Activated B cell treated with CpG ODN at 0.5 μM for 24 hours (primary cell): ENCODE data around the gene ABCA9. TPM values are rescaled to one million over a fixed set of nuclear protein-coding genes. Genes with fewer than 3 reads are reported as not detected.

Source experiments
- ATAC-seq: fragments of 200-7000 bp; cut with Tn5 transposase; one replicate; pipeline ENCODE4 v1.10.0; 2021; ENCODE audit warnings: low read depth, mild to moderate bottlenecking, moderate library complexity
- CTCF ChIA-PET: fragments of 350-600 bp; sonication (Branson Sonifier 250); formaldehyde crosslinking; loops from one replicate; lab custom pipeline; 2021; ENCODE audit warnings: antibody characterized with exemption; lab: Charles Lee
- POLR2A ChIA-PET: fragments of 350-600 bp; sonication (Branson Sonifier 250); formaldehyde crosslinking; loops from one replicate; lab custom pipeline; 2021; ENCODE audit warnings: antibody characterized with exemption; lab: Charles Lee
- DNase-seq: peaks from one replicate; pipeline ENCODE4 v3.0.0; 2022
- H3K27ac Mint-ChIP-seq: one replicate; pipeline ENCODE4 v1.8.0; 2020; ENCODE audit warnings: mixed read lengths
- H3K27me3 Mint-ChIP-seq: one replicate; pipeline ENCODE4 v1.8.0; 2021; ENCODE audit warnings: mixed read lengths
- H3K36me3 Mint-ChIP-seq: one replicate; pipeline ENCODE4 v1.8.0; 2021; ENCODE audit warnings: low read depth, mixed read lengths
- H3K4me1 Mint-ChIP-seq: one replicate; pipeline ENCODE4 v1.8.0; 2021; ENCODE audit warnings: mixed read lengths
- H3K4me3 Mint-ChIP-seq: one replicate; pipeline ENCODE4 v1.8.0; 2020; ENCODE audit warnings: mild to moderate bottlenecking, mixed read lengths
- H3K9me3 Mint-ChIP-seq: one replicate; pipeline ENCODE4 v1.8.0; 2020; ENCODE audit warnings: mixed read lengths
- intact Hi-C: fragments of 100-400 bp; cut with micrococcal nuclease; formaldehyde crosslinking; loops from one replicate; pipeline ENCODE4 v1.15.1; 2024
- total RNA-seq: library from RNA; stranded (reverse); gene quantifications from 2 replicates; pipeline ENCODE4 v1.2.3, GENCODE V29; 2022
- TF ChIP-seq, protein P1 (sequence below): fragments of 200-600 bp; IDR thresholded peaks from one replicate; pipeline ENCODE4 v1.8.0; 2022; ENCODE audit warnings: antibody characterized with exemption, mild to moderate bottlenecking

The ABCA9 gene
- total RNA-seq, 1 donor from 2014 or later = 0.04 TPM

DNA sequence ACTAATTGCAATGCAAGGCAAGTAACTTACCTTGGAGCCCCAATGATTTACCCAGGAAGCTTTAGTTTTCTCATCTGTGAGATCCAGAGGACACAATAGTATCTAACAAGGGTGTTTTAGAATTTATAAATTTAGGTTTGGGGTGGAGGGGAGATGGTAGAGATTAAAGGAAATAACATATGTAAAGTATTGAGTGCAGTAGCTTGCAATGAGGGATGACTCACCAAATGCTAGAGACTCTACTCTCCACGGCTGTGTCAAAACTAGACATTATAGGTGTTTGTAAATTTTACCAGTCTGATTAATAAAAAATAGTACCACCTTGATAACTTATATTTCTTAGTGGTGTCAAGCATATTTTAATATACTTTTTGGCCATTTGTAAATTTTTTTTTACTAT is 3.7 kb upstream of the ABCA9 start:
- peaks cover 28% of the 10 kb centered on the region for H3K4me1 Mint-ChIP-seq
- no peak for ATAC-seq
- H3K27me3 Mint-ChIP-seq = no peaks in the 10 kb centered on the region
- intact Hi-C loops = no loop called here
- POLR2A ChIA-PET = no interaction called here
- H3K9me3 Mint-ChIP-seq = no peaks in the 10 kb centered on the region
- no peak overlapping the region for H3K4me3 Mint-ChIP-seq
- DNase-seq = no peak
- CTCF ChIA-PET = no interaction called here
- TF ChIP-seq, protein P1, sequence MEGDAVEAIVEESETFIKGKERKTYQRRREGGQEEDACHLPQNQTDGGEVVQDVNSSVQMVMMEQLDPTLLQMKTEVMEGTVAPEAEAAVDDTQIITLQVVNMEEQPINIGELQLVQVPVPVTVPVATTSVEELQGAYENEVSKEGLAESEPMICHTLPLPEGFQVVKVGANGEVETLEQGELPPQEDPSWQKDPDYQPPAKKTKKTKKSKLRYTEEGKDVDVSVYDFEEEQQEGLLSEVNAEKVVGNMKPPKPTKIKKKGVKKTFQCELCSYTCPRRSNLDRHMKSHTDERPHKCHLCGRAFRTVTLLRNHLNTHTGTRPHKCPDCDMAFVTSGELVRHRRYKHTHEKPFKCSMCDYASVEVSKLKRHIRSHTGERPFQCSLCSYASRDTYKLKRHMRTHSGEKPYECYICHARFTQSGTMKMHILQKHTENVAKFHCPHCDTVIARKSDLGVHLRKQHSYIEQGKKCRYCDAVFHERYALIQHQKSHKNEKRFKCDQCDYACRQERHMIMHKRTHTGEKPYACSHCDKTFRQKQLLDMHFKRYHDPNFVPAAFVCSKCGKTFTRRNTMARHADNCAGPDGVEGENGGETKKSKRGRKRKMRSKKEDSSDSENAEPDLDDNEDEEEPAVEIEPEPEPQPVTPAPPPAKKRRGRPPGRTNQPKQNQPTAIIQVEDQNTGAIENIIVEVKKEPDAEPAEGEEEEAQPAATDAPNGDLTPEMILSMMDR = no peak
- H3K27ac Mint-ChIP-seq = no peak overlapping the region
- H3K36me3 Mint-ChIP-seq = no peaks in the 10 kb centered on the region

DNA sequence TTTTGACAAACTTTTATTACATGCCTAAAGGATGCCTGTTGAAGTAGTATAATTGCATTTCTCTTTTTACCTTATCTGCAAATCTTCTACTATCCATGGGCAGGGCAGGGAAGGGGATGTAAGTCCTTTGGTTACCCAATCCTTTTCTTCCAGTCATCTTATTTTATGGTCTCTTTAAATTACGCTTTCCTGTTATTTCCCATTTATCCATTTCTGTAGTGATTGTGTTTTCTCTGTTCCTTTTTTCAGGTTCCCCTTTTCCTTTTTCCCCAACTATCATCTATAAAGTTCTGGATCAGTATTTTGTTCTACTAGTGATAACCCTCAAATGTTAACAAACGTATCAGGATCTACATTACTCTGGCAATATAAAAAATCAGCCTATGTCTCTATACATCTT is 3.3 kb upstream of the ABCA9 start:
- Mint-ChIP-seq H3K9me3 (peaks cover 3% of the 10 kb centered on the region), H3K27ac (no peak overlapping the region), H3K4me3 (no peak overlapping the region), H3K27me3 (no peaks in the 10 kb centered on the region), H3K36me3 (no peaks in the 10 kb centered on the region), H3K4me1 (peaks cover 28% of the 10 kb centered on the region)
- TF ChIP-seq, protein P1 = no peak
- DNase-seq (no peak), ATAC-seq (no peak)
- intact Hi-C loops = no loop called here
- CTCF ChIA-PET = no interaction called here
- POLR2A ChIA-PET = no interaction called here

DNA sequence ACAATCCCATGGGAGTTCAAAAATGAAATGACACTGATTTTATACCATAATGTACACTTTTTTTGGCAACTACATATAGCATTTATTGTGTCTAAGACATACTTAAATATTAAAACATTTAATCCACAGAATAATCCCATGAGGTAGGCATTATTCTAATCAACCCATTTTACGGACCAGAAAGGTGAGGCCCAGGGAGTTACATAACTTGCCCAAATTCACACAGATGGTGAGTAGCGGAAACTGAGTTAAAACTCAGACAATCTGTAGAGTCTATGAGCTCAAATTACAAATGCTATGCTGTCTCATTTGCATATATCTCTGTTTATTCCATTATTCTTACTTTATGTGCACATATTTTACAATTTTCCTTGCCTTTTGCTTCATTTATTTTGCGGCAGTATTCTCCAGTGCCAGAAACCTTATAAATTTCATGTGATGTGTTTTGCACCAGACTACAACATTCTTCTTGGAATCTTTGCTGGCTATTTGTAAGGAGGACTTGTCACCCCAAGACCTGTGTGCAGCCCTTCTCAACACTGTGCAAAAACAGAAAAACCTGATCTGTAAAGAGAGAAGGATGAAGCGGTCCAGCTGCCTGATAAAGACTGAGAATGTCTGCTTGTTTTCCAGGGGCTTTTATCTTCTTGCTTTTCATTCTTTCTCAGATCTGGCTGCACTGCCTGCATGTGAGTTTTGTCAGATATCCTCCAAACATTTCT is 2.3 kb upstream of the ABCA9 start:
- POLR2A ChIA-PET = no interaction called here
- Mint-ChIP-seq H3K36me3 (no peaks in the 10 kb centered on the region), H3K4me1 (peaks cover 23% of the 10 kb centered on the region), H3K27ac (no peak overlapping the region), H3K4me3 (no peak overlapping the region), H3K9me3 (peaks cover 4% of the 10 kb centered on the region), H3K27me3 (no peaks in the 10 kb centered on the region)
- CTCF ChIA-PET = no interaction called here
- intact Hi-C loops = no loop called here
- DNase-seq = no peak
- no peak for ATAC-seq
- TF ChIP-seq, protein P1 = no peak

DNA sequence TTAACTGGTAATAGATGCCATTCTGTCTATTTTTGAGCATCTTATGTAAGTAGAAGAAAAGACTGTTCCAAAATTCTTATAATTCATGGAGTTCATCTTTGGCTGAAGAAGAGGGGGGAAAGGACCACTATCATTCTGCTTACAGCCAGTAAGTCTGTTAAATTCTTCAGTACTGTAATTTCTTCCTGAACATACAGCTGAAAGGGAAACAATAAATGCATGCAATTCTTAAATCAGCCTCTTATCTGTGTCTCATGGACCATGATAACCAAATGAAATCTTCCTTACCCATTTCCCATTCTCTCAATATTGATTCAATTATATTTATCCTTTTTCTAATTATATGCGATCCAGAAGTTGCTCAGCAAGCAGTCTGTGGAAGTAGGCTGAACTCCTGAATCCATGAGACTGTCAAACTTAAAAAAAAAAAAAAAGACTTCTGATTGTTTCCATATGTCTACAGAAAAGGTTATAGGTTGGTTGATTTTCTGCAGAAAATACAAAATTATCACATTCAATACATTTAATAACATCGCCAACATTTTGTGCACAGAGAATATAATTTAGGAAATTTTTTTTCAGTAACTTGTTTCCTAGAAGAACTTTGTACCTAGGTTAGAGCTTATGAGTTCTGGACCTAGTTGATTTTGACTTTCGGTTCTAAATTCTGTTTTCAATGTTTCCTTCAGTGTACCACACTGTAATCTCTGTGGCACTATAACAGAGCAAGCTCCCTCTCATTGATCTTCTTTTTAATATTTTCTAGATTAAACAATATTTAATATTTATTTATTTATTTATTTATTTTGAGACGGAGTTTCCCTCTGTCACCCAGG is 1.2 kb upstream of the ABCA9 start:
- Mint-ChIP-seq H3K4me3 (no peak overlapping the region), H3K27ac (no peak overlapping the region), H3K36me3 (no peaks in the 10 kb centered on the region), H3K4me1 (peaks cover 16% of the 10 kb centered on the region), H3K27me3 (no peaks in the 10 kb centered on the region), H3K9me3 (peaks cover 5% of the 10 kb centered on the region)
- DNase-seq = no peak
- intact Hi-C loops = no loop called here
- POLR2A ChIA-PET = no interaction called here
- CTCF ChIA-PET = no interaction called here
- no peak for ATAC-seq
- TF ChIP-seq, protein P1 = no peak

DNA sequence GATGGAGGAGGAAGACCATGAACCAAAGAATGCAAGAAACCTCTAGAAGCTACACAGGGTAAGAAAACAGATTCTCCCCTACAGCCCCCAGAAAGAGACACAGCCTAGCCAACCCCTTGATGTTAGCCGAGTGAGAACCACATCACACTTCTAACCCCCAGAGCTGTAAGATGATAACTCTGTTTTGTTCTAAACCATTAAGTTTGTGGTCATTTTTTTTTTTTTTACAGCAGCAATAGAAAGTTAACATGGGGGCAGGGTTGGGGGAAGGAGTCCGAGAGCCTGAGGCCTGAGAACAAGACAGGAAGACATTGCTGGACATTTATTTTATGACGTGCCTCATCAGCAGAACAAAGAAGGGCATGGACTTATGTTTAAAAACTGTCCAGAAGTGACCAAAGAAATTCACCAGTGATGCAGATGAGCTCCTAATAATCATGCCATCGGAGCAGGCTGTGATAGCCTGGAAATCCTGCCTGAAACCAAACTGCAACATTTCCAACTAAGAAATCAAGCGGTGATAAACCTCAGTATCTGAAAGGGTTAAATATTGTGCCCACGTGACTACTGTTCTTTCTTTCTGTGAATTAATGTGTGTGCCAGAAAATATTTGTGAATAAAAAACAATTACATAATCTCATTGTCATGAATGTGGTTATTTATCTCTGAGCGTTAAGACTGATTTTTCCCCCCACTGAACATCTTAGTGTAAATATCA is 1.1 kb downstream of the ABCA9 start:
- DNase-seq (no peak), ATAC-seq (no peak)
- ChIA-PET POLR2A (no interaction called here), CTCF (no interaction called here)
- H3K27ac Mint-ChIP-seq = no peak overlapping the region
- no peak overlapping the region for H3K4me3 Mint-ChIP-seq
- H3K27me3 Mint-ChIP-seq = no peaks in the 10 kb centered on the region
- intact Hi-C loops = no loop called here
- peaks cover 13% of the 10 kb centered on the region for H3K9me3 Mint-ChIP-seq
- peaks cover 6% of the 10 kb centered on the region for H3K4me1 Mint-ChIP-seq
- TF ChIP-seq, protein P1 = no peak
- peaks cover 4% of the 10 kb centered on the region for H3K36me3 Mint-ChIP-seq
